Breast epithelium (tissue), 4 donors: ENCODE measurements around the gene ARHGEF26. TPM values are rescaled to one million over a fixed set of nuclear protein-coding genes. Genes with fewer than 3 reads are reported as not detected.

Source experiments
- DNase-seq, 2 donors: peaks; one replicate each; pipeline ENCODE4 v3.0.0-alpha.2; 2019; ENCODE audit warnings: low spot score in 2 of 2
- H3K27ac ChIP-seq, 2 donors: fragments of 200-600 bp; sonication (generic) in 1 of 2; one replicate each; pipeline ENCODE4 v1.5.1; 2016 to 2019; ENCODE audit warnings: mild to moderate bottlenecking in 1 of 2
- H3K27me3 ChIP-seq, 2 donors: fragments of 200-600 bp; sonication (generic) in 1 of 2; one replicate each; pipeline versions ENCODE4 v1.5.1 to v1.6.0; 2017 to 2019; ENCODE audit warnings: control low read depth in 1 of 2, mild to moderate bottlenecking in 1 of 2
- H3K36me3 ChIP-seq: fragments of 200-600 bp; one replicate; pipeline ENCODE4 v1.5.1; 2019
- H3K4me1 ChIP-seq, 2 donors: fragments of 200-600 bp; sonication (generic); one replicate each; pipeline ENCODE4 v1.5.1; 2016 to 2019; ENCODE audit warnings: control low read depth in 1 of 2
- H3K4me3 ChIP-seq, 3 donors: fragments of 200-600 bp; sonication (generic); 1 replicate in 2 of 3; 2 replicates in 1 of 3; pipeline ENCODE4 v1.5.1; 2016 to 2019; ENCODE audit warnings: mild to moderate bottlenecking in 3 of 3, moderate library complexity in 2 of 3
- H3K9me3 ChIP-seq, 2 donors: fragments of 200-600 bp; sonication (generic) in 1 of 2; one replicate each; pipeline ENCODE4 v1.5.1; 2016 to 2019; ENCODE audit warnings: control low read depth in 1 of 2
- POLR2A ChIP-seq: fragments of 450-650 bp; IDR thresholded peaks from one replicate; pipeline ENCODE4 v1.6.1; 2016; ENCODE audit warnings: antibody characterized with exemption, mild to moderate bottlenecking, moderate library complexity
- POLR2AphosphoS5 ChIP-seq, 3 donors: sonication (generic); formaldehyde crosslinking; IDR thresholded peaks; one replicate each; pipeline ENCODE4 v1.6.1; 2017; ENCODE audit warnings: antibody characterized with exemption in 3 of 3
- intact Hi-C: fragments of 100-400 bp; cut with DNase I; formaldehyde crosslinking; loops from one replicate; pipeline ENCODE4 v1.15.1; 2023; ENCODE audit warnings: low total_unique reads
- total RNA-seq, 3 donors: library from RNA; depleted of rRNA; stranded (reverse); fragments of >200 nt; gene quantifications; one replicate each; pipeline ENCODE4 v1.1.0, GENCODE V29; 2016
- TF ChIP-seq, protein P1 (sequence below), 3 donors: fragments of 450-650 bp; IDR thresholded peaks; one replicate each; pipeline ENCODE4 v1.5.1; 2016 to 2017; ENCODE audit warnings: antibody characterized with exemption in 3 of 3, mild to moderate bottlenecking in 3 of 3, moderate library complexity in 3 of 3

Gene ARHGEF26
- total RNA-seq, 3 donors from 2014 or later, result 16.7 to 20.2 (median 19.8) TPM

DNA sequence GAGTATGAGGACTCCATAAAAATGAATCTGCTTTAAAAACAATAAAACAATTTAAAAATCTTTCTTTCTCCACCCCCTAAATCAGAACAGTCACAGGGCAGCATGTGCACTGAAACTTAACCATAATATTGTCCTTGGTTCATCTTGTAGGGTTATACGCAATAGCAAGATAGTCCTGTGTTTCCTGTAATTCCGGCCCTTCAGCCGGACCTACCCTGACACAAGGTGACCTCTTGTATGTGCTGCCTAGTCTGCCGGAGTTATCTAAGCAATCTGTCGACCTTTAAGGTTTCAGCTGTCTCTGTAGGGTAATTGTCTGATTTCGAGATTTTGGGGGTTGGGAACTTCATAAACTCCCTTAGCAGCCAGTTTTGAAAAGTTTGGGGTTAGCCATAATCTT lies 103.2 kb downstream of the ARHGEF26 start:
- Histone ChIP-seq H3K27ac (no peak overlapping the region), H3K9me3 (no peaks in the 10 kb centered on the region), H3K27me3 (no peaks in the 10 kb centered on the region), H3K4me3 (no peak overlapping the region), H3K36me3 (no peaks in the 10 kb centered on the region), H3K4me1 (no peaks in the 10 kb centered on the region)
- no peak for DNase-seq
- TF ChIP-seq, protein P1, sequence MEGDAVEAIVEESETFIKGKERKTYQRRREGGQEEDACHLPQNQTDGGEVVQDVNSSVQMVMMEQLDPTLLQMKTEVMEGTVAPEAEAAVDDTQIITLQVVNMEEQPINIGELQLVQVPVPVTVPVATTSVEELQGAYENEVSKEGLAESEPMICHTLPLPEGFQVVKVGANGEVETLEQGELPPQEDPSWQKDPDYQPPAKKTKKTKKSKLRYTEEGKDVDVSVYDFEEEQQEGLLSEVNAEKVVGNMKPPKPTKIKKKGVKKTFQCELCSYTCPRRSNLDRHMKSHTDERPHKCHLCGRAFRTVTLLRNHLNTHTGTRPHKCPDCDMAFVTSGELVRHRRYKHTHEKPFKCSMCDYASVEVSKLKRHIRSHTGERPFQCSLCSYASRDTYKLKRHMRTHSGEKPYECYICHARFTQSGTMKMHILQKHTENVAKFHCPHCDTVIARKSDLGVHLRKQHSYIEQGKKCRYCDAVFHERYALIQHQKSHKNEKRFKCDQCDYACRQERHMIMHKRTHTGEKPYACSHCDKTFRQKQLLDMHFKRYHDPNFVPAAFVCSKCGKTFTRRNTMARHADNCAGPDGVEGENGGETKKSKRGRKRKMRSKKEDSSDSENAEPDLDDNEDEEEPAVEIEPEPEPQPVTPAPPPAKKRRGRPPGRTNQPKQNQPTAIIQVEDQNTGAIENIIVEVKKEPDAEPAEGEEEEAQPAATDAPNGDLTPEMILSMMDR (IDR thresholded peaks at IDR 0.05), result no peak
- intact Hi-C loops, result no loop called here

DNA sequence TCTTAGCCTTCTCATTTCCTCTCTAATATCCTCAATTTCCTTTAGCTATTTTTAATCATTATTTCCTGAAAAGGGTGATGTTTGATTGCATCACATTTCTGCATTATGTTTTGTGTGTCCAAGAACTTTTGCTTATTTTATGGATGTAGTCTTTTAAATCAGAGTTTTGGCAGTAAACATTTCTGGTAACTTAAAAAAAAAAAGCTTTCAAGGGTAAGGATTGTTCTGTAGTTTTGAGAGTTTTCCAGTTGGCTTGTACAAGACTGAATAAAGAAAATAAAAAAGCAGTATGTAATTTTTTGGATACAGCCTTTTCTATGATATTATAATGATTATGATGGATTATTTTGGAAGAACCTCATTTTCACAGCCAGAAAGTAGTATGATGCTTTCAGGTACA lies 103.7 kb downstream of the ARHGEF26 start:
- intact Hi-C loops, result no loop called here
- H3K4me1 ChIP-seq, result no peaks in the 10 kb centered on the region

DNA sequence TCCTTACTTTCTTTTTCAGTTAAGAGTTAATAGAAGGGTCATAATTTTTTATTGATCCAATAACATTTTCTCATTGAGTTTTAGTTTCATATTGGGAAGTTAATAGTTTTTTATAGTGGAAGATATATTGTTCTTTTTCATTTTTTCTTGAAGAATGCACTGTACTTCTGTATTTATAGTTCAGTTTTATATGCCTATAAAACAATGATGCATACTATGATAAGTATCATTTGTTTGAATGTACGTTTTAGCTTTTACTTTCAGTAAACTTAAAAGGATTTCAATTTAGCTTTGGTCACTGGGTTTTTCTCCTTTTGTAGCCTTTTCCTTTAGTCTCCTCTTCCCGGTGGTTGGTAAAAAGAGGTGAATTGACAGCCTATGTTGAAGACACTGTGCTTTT lies 104.3 kb downstream of the ARHGEF26 start:
- H3K9me3 ChIP-seq, result no peaks in the 10 kb centered on the region
- no peak for TF ChIP-seq POLR2AphosphoS5 (IDR thresholded peaks at IDR 0.05)
- TF ChIP-seq, protein P1 (IDR thresholded peaks at IDR 0.05), result no peak
- no peak for TF ChIP-seq POLR2A
- no peaks in the 10 kb centered on the region for H3K36me3 ChIP-seq
- intact Hi-C loops, result no loop called here
- no peak overlapping the region for H3K4me3 ChIP-seq
- H3K4me1 ChIP-seq, result no peaks in the 10 kb centered on the region
- no peak for DNase-seq
- no peak overlapping the region for H3K27ac ChIP-seq
- no peaks in the 10 kb centered on the region for H3K27me3 ChIP-seq

More for the DNA sequence above, 103.7 kb downstream of the ARHGEF26 start:
- no peaks in the 10 kb centered on the region for H3K27me3 ChIP-seq
- H3K36me3 ChIP-seq, result no peaks in the 10 kb centered on the region
- no peaks in the 10 kb centered on the region for H3K9me3 ChIP-seq
- TF ChIP-seq, protein P1 (IDR thresholded peaks at IDR 0.05), result no peak
- TF ChIP-seq POLR2A (no peak), POLR2AphosphoS5 (IDR thresholded peaks at IDR 0.05) (no peak)
- H3K4me3 ChIP-seq, result no peak overlapping the region
- no peak overlapping the region for H3K27ac ChIP-seq
- no peak for DNase-seq

DNA sequence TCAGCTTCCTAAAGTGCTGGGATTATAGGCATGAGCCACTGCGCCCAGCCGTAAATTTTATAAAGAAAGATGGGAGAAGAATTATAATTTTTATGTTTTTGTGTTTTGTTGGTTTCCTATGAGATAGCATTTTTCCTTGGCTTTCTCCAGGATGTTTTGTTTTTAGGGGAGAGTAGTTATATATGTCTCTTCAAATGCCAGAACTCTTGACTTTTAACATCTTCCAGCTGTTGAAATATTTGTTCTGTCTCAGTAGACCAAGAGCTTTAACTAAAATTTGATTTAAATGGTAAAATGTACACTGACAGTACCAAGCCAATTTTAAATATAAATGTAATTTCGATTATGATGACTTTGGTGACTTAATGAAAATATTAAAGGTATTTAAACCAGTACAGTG lies 106.3 kb downstream of the ARHGEF26 start:
- no peak for DNase-seq
- H3K27ac ChIP-seq, result no peak overlapping the region

DNA sequence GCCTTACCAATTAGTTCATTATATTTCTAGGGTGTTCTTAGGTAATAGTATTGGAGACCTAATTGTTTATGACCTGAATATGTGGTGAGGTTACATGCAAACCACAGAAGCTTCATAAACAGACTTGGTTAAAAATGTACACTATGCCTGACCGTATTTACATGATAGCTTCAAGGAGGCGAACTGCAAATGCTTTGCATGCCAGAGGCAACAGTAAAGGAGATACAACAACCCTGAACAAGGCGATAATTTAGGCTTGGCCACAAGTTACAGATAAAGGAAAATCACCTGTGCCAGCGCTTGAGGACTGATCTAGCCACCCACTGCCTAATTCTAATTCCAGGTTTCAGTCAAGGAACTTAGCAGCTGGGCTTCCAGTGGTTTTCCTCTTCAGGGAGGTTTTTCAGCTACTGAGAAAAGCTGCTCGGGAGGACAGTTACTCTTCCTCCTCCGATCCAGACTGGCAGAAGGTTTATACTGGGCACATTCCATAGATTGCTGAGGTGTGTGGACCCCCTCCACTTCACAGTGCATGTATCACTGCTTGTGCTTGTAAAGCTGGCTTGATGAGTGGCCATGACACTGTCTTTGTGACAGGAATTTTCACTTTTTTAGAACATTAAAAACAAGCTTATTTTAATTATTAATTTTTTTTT lies 107.5 kb downstream of the ARHGEF26 start:
- intact Hi-C loops, result no loop called here
- no peak for DNase-seq
- Histone ChIP-seq H3K9me3 (no peaks in the 10 kb centered on the region), H3K27me3 (no peaks in the 10 kb centered on the region), H3K27ac (no peak overlapping the region), H3K36me3 (no peaks in the 10 kb centered on the region), H3K4me1 (no peaks in the 10 kb centered on the region), H3K4me3 (no peak overlapping the region)
- TF ChIP-seq, protein P1 (IDR thresholded peaks at IDR 0.05), result no peak
- no peak for TF ChIP-seq POLR2A
- TF ChIP-seq POLR2AphosphoS5 (IDR thresholded peaks at IDR 0.05), result no peak

More for the DNA sequence above, 106.3 kb downstream of the ARHGEF26 start:
- H3K27me3 ChIP-seq, result no peaks in the 10 kb centered on the region
- no peaks in the 10 kb centered on the region for H3K4me1 ChIP-seq
- no peaks in the 10 kb centered on the region for H3K9me3 ChIP-seq
- no peaks in the 10 kb centered on the region for H3K36me3 ChIP-seq
- intact Hi-C loops, result no loop called here
- no peak for TF ChIP-seq POLR2A
- no peak for TF ChIP-seq POLR2AphosphoS5 (IDR thresholded peaks at IDR 0.05)
- TF ChIP-seq, protein P1 (IDR thresholded peaks at IDR 0.05), result no peak
- no peak overlapping the region for H3K4me3 ChIP-seq
